ENCODE measurements around the gene MCTP1. TPM values are rescaled to one million over a fixed set of nuclear protein-coding genes. Genes with fewer than 3 reads are reported as not detected.

The MCTP1 gene
- total RNA-seq, 1 experiment from 2014 or later: 5.6 TPM

- Mint-ChIP-seq H3K27me3 (ENCODE audit: low read depth) (no peaks in the 10 kb centered on the region), H3K9me3 (peaks cover 7% of the 10 kb centered on the region), H3K4me1 (no peaks in the 10 kb centered on the region), H3K27ac (no peak overlapping the region), H3K36me3 (no peaks in the 10 kb centered on the region), H3K4me3 (no peak overlapping the region)
- DNase-seq (ENCODE audit: low spot score) (no peak), ATAC-seq (no peak)
- ChIA-PET POLR2A (no interaction called here), CTCF (interaction anchor here (1.8 kb wide), 1 partner anchor 13 kb away, joined by 4 read pairs; no protein-coding TSS in a partner anchor)
- TF ChIP-seq JAZF1 (CRISPR knock-in tag; IDR thresholded peaks at IDR 0.05): no peak
- no peak for TF ChIP-seq ERG (CRISPR knock-in tag; IDR thresholded peaks at IDR 0.05)
- no peak for TF ChIP-seq OVOL2 (CRISPR knock-in tag; IDR thresholded peaks at IDR 0.05; ENCODE audit: borderline replicate concordance)
- no peak for TF ChIP-seq FOXK1 (CRISPR knock-in tag; IDR thresholded peaks at IDR 0.05)
- no peak for TF ChIP-seq TP53 (CRISPR knock-in tag; IDR thresholded peaks at IDR 0.05)
- no peak for TF ChIP-seq FOXP4 (CRISPR knock-in tag; IDR thresholded peaks at IDR 0.05)
- TF ChIP-seq ZNF263 (CRISPR knock-in tag; IDR thresholded peaks at IDR 0.05; ENCODE audit: low read depth): no peak
These were observed 93.6 kb downstream of the MCTP1 start for GRCh38 chr5:95191330-95191729.

- ATAC-seq (no peak), DNase-seq (ENCODE audit: low spot score) (no peak)
- Mint-ChIP-seq H3K27me3 (ENCODE audit: low read depth) (no peaks in the 10 kb centered on the region), H3K4me3 (no peak overlapping the region), H3K9me3 (peaks cover 7% of the 10 kb centered on the region), H3K27ac (no peak overlapping the region), H3K36me3 (no peaks in the 10 kb centered on the region), H3K4me1 (peaks cover 19% of the 10 kb centered on the region)
- CTCF ChIA-PET: no interaction called here
- POLR2A ChIA-PET: no interaction called here
- TF ChIP-seq RORB (CRISPR knock-in tag; IDR thresholded peaks at IDR 0.05) (no peak), ETV6 (CRISPR knock-in tag; IDR thresholded peaks at IDR 0.05) (no peak)
These were observed 100.0 kb downstream of the MCTP1 start for GRCh38 chr5:95184924-95185323.

GRCh38 chr5:95181644-95182043 lies 103.2 kb downstream of the MCTP1 start:
- ATAC-seq (no peak), DNase-seq (ENCODE audit: low spot score) (no peak)
- Mint-ChIP-seq H3K27me3 (ENCODE audit: low read depth) (no peaks in the 10 kb centered on the region), H3K27ac (no peak overlapping the region), H3K36me3 (no peaks in the 10 kb centered on the region), H3K9me3 (peaks cover 1% of the 10 kb centered on the region), H3K4me1 (peaks cover 47% of the 10 kb centered on the region), H3K4me3 (no peak overlapping the region)
- ChIA-PET POLR2A (no interaction called here), CTCF (interaction anchor here (1.2 kb wide), 1 partner anchor 10 kb away, joined by 3 read pairs; no protein-coding TSS in a partner anchor)
- TF ChIP-seq ZNF532 (CRISPR knock-in tag; IDR thresholded peaks at IDR 0.05; ENCODE audit: borderline replicate concordance): no peak
- no peak for TF ChIP-seq NFATC4 (CRISPR knock-in tag; IDR thresholded peaks at IDR 0.05)
- no peak for TF ChIP-seq MLX (CRISPR knock-in tag; IDR thresholded peaks at IDR 0.05)
- TF ChIP-seq E2F4 (CRISPR knock-in tag; IDR thresholded peaks at IDR 0.05; ENCODE audit: borderline replicate concordance, low read depth): no peak
- TF ChIP-seq E2F1 (CRISPR knock-in tag; IDR thresholded peaks at IDR 0.05): no peak
- TF ChIP-seq PRDM15 (CRISPR knock-in tag; IDR thresholded peaks at IDR 0.05): no peak
- TF ChIP-seq TCF7 (CRISPR knock-in tag; IDR thresholded peaks at IDR 0.05; ENCODE audit: low read depth): no peak
- no peak for TF ChIP-seq ZNF232 (CRISPR knock-in tag; IDR thresholded peaks at IDR 0.05)
- TF ChIP-seq SMAD4 (CRISPR knock-in tag; IDR thresholded peaks at IDR 0.05): no peak

Measured in WTC11 (cell line).